Esophagus muscularis mucosa (tissue), 4 donors: Measurements from ENCODE around the gene AQP7. TPM values are rescaled to one million over a fixed set of nuclear protein-coding genes. Genes with fewer than 3 reads are reported as not detected.

Experiments
- DNase-seq: peaks from one replicate; pipeline ENCODE4 v3.0.0-alpha.2; 2017; ENCODE audit errors: extremely low spot score
- H3K27ac ChIP-seq, 4 donors: fragments of 200-600 bp; sonication (generic); replicated peaks in 1 of 4; 1 replicate in 3 of 4; 2 replicates in 1 of 4; pipeline ENCODE4 v1.5.1; 2016 to 2019; ENCODE audit warnings: mild to moderate bottlenecking in 1 of 4
- H3K27me3 ChIP-seq, 4 donors: fragments of 200-600 bp; sonication (generic); one replicate each; pipeline versions ENCODE4 v1.5.1 to v1.6.0; 2016 to 2019
- H3K36me3 ChIP-seq, 4 donors: fragments of 200-600 bp; sonication (generic); one replicate each; pipeline ENCODE4 v1.5.1; 2016 to 2019
- H3K4me1 ChIP-seq, 4 donors: fragments of 200-600 bp; sonication (generic); one replicate each; pipeline ENCODE4 v1.5.1; 2016 to 2019
- H3K4me3 ChIP-seq, 4 donors: fragments of 200-600 bp; sonication (generic); 1 replicate in 2 of 4; 2 replicates in 2 of 4; pipeline ENCODE4 v1.5.1; 2016 to 2019; ENCODE audit warnings: mild to moderate bottlenecking in 4 of 4, moderate library complexity in 1 of 4
- H3K9me3 ChIP-seq, 4 donors: fragments of 200-600 bp; sonication (generic); 1 replicate in 3 of 4; 2 replicates in 1 of 4; pipeline ENCODE4 v1.5.1; 2016 to 2019
- EP300 ChIP-seq: sonication (generic); formaldehyde crosslinking; IDR thresholded peaks from one replicate; pipeline ENCODE4 v1.6.1; 2017; ENCODE audit warnings: antibody characterized with exemption
- POLR2A ChIP-seq: fragments of 450-650 bp; IDR thresholded peaks from one replicate; pipeline ENCODE4 v1.6.1; 2017; ENCODE audit warnings: antibody characterized with exemption, moderate library complexity, mild to moderate bottlenecking, low read depth
- POLR2AphosphoS5 ChIP-seq, 2 donors: sonication (generic); formaldehyde crosslinking; IDR thresholded peaks; one replicate each; pipeline ENCODE4 v1.6.1; 2017; ENCODE audit warnings: antibody characterized with exemption in 2 of 2
- WGBS: methylation state at CpG from one replicate; pipeline ENCODE4 v1.1.5; 2018; 5-methylcytosine and 5-hydroxymethylcytosine counted together
- intact Hi-C: fragments of 100-400 bp; cut with DNase I; formaldehyde crosslinking; loops from one replicate; pipeline ENCODE4 v1.15.1; 2023
- total RNA-seq, 4 donors: library from RNA; depleted of rRNA; stranded (reverse); fragments of >200 nt; gene quantifications; one replicate each; pipeline versions ENCODE4 v1.1.0 to v1.2.1, GENCODE V29; 2016
- TF ChIP-seq, protein P1 (sequence below), 3 experiments: fragments of 200-600 bp in 2 of 3; fragments of 450-650 bp in 1 of 3; sonication (generic) in 2 of 3; IDR thresholded peaks; one replicate each; pipeline ENCODE4 v1.5.1; 2017 to 2019; ENCODE audit warnings: antibody characterized with exemption in 3 of 3, mild to moderate bottlenecking in 2 of 3, moderate library complexity in 1 of 3

Gene AQP7
- total RNA-seq, 4 donors from 2014 or later = 0.33 to 1.8 (median 1.4) TPM

DNA sequence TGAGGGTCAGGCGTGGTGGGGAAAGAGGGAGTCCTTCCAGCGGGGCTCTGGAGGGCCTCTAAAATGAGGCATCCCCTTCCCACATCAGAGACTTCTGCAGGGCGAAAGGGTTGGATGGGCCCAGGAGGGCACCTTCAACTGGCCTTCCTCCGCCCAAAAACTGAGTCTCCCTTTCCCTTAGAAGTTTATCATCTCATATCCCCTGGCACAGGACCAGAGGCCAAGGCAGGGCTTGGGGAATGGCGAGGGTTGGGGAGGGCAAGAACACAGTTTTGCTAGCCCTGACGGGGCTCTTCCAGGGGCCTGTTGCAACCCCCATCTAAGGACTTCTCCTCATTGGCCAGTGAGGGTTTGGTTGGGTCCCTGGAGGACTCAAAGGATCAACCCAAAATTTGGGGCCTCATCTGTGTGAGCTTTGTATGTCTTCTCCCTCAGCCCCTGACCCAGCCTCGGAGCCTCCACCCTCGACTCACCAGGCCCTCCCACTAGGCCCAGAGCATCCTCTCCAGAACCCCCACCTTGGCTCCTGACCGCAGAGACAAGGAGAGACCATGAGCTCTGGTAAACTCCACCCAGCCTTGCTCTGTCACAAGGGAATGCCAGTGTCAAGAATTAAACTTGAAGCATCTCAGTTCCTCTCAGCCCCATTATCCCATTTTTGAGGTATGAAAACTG, 24.1 kb downstream of the AQP7 start:
- Histone ChIP-seq H3K27me3 (no peaks in the 10 kb centered on the region), H3K4me1 (peaks cover 14 to 22% (median 19%) of the 10 kb centered on the region in 4 donors), H3K36me3 (peaks cover 0 to 2% (median 0%) of the 10 kb centered on the region in 4 donors), H3K27ac (no peak overlapping the region), H3K9me3 (no peaks in the 10 kb centered on the region), H3K4me3 (no peak overlapping the region)
- no peak for DNase-seq
- intact Hi-C loops = no loop called here
- TF ChIP-seq POLR2A = no peak
- TF ChIP-seq, protein P1, sequence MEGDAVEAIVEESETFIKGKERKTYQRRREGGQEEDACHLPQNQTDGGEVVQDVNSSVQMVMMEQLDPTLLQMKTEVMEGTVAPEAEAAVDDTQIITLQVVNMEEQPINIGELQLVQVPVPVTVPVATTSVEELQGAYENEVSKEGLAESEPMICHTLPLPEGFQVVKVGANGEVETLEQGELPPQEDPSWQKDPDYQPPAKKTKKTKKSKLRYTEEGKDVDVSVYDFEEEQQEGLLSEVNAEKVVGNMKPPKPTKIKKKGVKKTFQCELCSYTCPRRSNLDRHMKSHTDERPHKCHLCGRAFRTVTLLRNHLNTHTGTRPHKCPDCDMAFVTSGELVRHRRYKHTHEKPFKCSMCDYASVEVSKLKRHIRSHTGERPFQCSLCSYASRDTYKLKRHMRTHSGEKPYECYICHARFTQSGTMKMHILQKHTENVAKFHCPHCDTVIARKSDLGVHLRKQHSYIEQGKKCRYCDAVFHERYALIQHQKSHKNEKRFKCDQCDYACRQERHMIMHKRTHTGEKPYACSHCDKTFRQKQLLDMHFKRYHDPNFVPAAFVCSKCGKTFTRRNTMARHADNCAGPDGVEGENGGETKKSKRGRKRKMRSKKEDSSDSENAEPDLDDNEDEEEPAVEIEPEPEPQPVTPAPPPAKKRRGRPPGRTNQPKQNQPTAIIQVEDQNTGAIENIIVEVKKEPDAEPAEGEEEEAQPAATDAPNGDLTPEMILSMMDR (IDR thresholded peaks at IDR 0.05) = no peak
- TF ChIP-seq EP300 = no peak
- TF ChIP-seq POLR2AphosphoS5 (IDR thresholded peaks at IDR 0.05) = no peak
- 85% methylated on average over 8 of the region's 9 CpGs for WGBS

DNA sequence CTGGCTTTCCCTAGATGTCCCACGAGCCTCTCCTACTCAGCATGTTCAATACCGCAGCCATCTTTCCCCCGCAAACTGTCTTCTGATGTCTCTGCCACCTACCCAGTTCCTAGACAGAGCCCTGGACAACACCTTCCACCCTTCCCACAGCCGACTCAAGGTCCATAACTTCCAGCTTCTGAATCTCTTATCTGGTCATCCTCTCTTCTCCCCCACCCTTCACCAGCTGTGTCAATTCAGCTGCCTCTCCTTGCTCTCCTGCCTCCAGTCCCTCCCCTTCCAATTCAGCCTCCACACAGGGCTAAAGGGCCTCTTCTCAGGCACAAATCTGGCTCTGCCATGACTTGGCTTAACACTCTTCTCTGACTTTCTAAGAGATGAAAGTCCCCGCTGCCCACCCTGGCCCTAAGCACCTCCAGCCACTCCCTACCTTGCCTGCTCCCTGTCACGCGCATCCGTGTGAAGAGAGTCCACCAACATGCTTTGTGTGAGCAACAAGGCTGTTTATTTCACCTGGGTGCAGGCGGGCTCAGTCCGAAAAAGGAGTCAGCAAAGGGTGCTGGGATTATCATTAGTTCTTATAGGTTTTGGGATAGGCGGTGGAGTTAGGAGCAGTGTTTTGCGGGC, 25.2 kb downstream of the AQP7 start:
- WGBS = 94% methylated on average over 12 of the region's 12 CpGs
- Histone ChIP-seq H3K27me3 (no peaks in the 10 kb centered on the region), H3K27ac (no peak overlapping the region), H3K4me3 (no peak overlapping the region), H3K4me1 (peaks cover 14 to 22% (median 19%) of the 10 kb centered on the region in 4 donors), H3K36me3 (peaks cover 0 to 12% (median 3%) of the 10 kb centered on the region in 4 donors), H3K9me3 (no peaks in the 10 kb centered on the region)
- intact Hi-C loops = no loop called here
- DNase-seq = no peak
- no peak for TF ChIP-seq EP300
- no peak for TF ChIP-seq POLR2AphosphoS5 (IDR thresholded peaks at IDR 0.05)
- TF ChIP-seq, protein P1 (IDR thresholded peaks at IDR 0.05) = no peak
- no peak for TF ChIP-seq POLR2A

DNA sequence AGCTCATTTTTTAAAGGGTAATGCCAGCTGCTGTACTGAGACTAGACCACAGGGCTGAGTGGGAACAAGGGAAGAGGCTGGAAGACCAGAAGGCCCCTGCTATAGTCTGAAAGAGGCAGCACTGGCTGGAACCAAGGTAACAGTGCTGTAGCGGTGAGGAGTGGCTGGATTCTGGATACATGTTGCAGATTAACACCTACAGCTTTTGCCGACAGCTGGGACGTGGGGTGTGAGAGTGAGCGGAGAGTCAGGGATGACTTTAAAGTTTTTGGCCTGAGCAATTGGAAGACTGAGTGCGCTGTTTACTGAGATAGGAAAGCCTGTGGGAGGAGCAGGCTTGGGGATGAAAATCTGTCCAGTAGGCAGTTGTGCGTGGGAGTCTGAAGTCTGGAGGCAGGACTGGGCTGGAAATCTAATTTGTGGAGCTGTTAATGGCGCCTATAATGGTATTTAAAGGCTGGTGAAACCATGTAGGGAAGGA, 26.5 kb downstream of the AQP7 start:
- Histone ChIP-seq H3K27ac (peak overlapping the region in 1 of 4 donors; percentile 46), H3K27me3 (no peaks in the 10 kb centered on the region), H3K4me1 (peaks cover 14 to 21% (median 18%) of the 10 kb centered on the region in 4 donors), H3K9me3 (no peaks in the 10 kb centered on the region), H3K36me3 (peaks cover 0 to 26% (median 15%) of the 10 kb centered on the region in 4 donors), H3K4me3 (no peak overlapping the region)
- TF ChIP-seq POLR2AphosphoS5 (IDR thresholded peaks at IDR 0.05) (no peak), EP300 (no peak), POLR2A (no peak)
- TF ChIP-seq, protein P1 (IDR thresholded peaks at IDR 0.05) = no peak
- WGBS = 89% methylated on average over 7 of the region's 7 CpGs
- intact Hi-C loops = loop anchor here (1.0 kb wide), 2 partner anchors 39 to 90 kb away; no protein-coding TSS in a partner anchor
- DNase-seq = no peak

DNA sequence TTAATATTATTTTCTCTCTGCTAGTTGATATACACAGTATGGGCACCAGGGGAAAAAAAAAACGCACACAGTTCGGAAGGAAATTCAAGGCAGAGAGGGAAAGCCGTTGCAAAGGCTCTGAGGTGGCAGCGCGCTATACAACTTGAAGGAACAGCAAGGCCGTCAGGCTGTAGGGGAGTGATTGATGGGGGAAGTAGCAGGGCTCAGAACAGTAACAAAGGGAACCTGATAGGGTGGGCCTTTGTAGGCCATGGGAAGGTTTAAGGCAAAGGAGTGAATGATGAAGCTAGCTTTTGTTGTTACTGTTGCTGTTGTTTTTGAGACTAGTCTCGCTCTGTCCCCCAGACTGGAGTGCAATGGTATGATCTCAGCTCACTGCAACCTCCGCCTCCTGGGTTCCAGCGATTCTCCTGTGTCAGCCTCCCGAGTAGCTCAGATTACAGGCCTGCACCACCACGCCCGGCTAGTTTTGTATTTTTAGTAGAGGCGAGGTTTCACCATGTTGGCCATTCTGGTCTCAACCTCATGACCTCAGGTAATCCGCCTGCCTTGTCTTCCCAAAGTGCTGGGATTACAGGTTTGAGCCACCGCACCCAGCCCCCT, 27.0 kb downstream of the AQP7 start:
- no peak for DNase-seq
- intact Hi-C loops = loop anchor here (1.0 kb wide), 2 partner anchors 40 to 91 kb away; no protein-coding TSS in a partner anchor
- peaks cover 0 to 31% (median 20%) of the 10 kb centered on the region in 4 donors for H3K36me3 ChIP-seq
- peak overlapping the region; percentile 37 to 57 (median 48) for H3K27ac ChIP-seq
- WGBS = 59% methylated on average over 15 of the region's 15 CpGs
- TF ChIP-seq POLR2A = no peak
- TF ChIP-seq, protein P1 (IDR thresholded peaks at IDR 0.05) = peak in 1 of 3 experiments; percentile 14
- H3K9me3 ChIP-seq = no peaks in the 10 kb centered on the region
- no peaks in the 10 kb centered on the region for H3K27me3 ChIP-seq
- H3K4me1 ChIP-seq = peaks cover 14 to 21% (median 17%) of the 10 kb centered on the region in 4 donors
- H3K4me3 ChIP-seq = peak overlapping the region; percentile 20 to 28 (median 25)
